ENCODE measurements around the gene PPFIA4. TPM values are rescaled to one million over a fixed set of nuclear protein-coding genes. Genes with fewer than 3 reads are reported as not detected.

Gene PPFIA4
- total and polyA plus RNA-seq, 9 of the 15 experiments (the other 6 are each of a cell fraction or from before 2014, with no cell fraction given): 0.07 to 12.0 (median 0.70) TPM

- Histone ChIP-seq H3K4me1 (replicated peaks in 1 of 2; ENCODE audit: control insufficient read depth in 2 of 2, insufficient read depth in 2 of 2, low read length in 2 of 2) (peaks cover 11 to 27% of the 10 kb centered on the region in 2 experiments; a peak in 4 of 5 replicates), H3K4me2 (ENCODE audit: insufficient read depth, low read length) (peak overlapping the region; percentile 97), H4K20me1 (replicated peaks; ENCODE audit: control insufficient read depth, insufficient read depth, low read length) (no peaks in the 10 kb centered on the region), H3K9me3 (replicated peaks; ENCODE audit: control insufficient read depth, insufficient read depth, low read depth, low read length) (no peaks in the 10 kb centered on the region), H2AFZ (ENCODE audit: low read depth, low read length) (peak overlapping the region; percentile 96), H3K4me3 (peak overlapping the region; percentile 53), H3K27me3 (ENCODE audit: control insufficient read depth in 2 of 2, insufficient read depth in 2 of 2, low read length in 2 of 2) (no peaks in the 10 kb centered on the region; a peak in 1 of 5 replicates), H3K79me2 (ENCODE audit: control insufficient read depth, insufficient read depth, low read length) (no peaks in the 10 kb centered on the region), H3K9me1 (ENCODE audit: control insufficient read depth, insufficient read depth, low read length) (no peaks in the 10 kb centered on the region), H3K27ac (ENCODE audit: extremely low read depth, low read depth, low read length) (peak overlapping the region; percentile 42; the same call in 1 of the 3 replicates), H3K36me3 (ENCODE audit: control insufficient read depth, insufficient read depth, low read length) (peaks cover 34% of the 10 kb centered on the region), H3K9ac (ENCODE audit: insufficient read depth in 1 of 2, low read depth in 2 of 2, low read length in 2 of 2) (peak overlapping the region; percentile 67 to 93; a peak in 3 of 4 replicates)
- in situ Hi-C loops (cut with MboI): no loop called here
- no TSS peak for BruUV-seq (replicated peaks)
- ATAC-seq: peak; percentile 16
- peak in 1 of 4 experiments; percentile 14 for DNase-seq (ENCODE audit: extremely low read depth in 1 of 4, low spot score in 3 of 4)
- WGBS (ENCODE audit: insufficient coverage, low coverage, missing lambda C conversion rate): 39% methylated on average over 32 of the region's 46 CpGs
- POLR2A ChIA-PET: interaction anchor here (0.6 to 4.5 kb wide), 15 partner anchors 8 to 1205 kb away, joined by 3 to 22 read pairs (median 5); partner anchors contain the start of gene TMEM183A
- intact Hi-C loops (cut with micrococcal nuclease): no loop called here
- FAIRE-seq: no peak
- CTCF ChIA-PET (ENCODE audit: low intra/inter-chr PET ratio): no interaction called here
- TF ChIP-seq MBD1 (CRISPR knock-in tag; IDR thresholded peaks at IDR 0.05) (peak; percentile 65; the same call in 1 of the 2 replicates), ZBTB17 (CRISPR knock-in tag; IDR thresholded peaks at IDR 0.05) (no peak), HDAC1 (IDR thresholded peaks at IDR 0.05) (peak in 1 of 2 experiments; percentile 4; a peak in 1 of 4 replicates), TRIM24 (IDR thresholded peaks at IDR 0.05) (no peak), RNF2 (IDR thresholded peaks at IDR 0.05) (no peak), ZNF740 (CRISPR knock-in tag; IDR thresholded peaks at IDR 0.05) (no peak), ZNF740 (tag; IDR thresholded peaks at IDR 0.05) (peak in 1 of 2 experiments; percentile 4; a peak in 1 of 4 replicates), RBM22 (IDR thresholded peaks at IDR 0.05; ENCODE audit: low read depth, low read length, poor library complexity, severe bottlenecking) (peak; percentile 19), RBFOX2 (IDR thresholded peaks at IDR 0.05; ENCODE audit: low read depth, low read length) (peak; percentile 20), CTCF (IDR thresholded peaks at IDR 0.05 in 2 of 3, conservative IDR thresholded peaks at IDR 0.05 in 1 of 3; ENCODE audit: insufficient read depth in 2 of 3, low read depth in 1 of 3, low read length in 3 of 3) (0 out of 6 replicates have a peak, but pooled peaks of 1 of the 3 experiments have one; percentile 16), THAP12 (CRISPR knock-in tag; IDR thresholded peaks at IDR 0.05) (0 out of 2 replicates have a peak, but pooled peaks have one; percentile 27)
These were observed 674 bp downstream of the PPFIA4 start for GRCh38 chr1:203026666-203027663.
